WTC11 (cell line): ENCODE measurements around the gene MRPS14. TPM values are rescaled to one million over a fixed set of nuclear protein-coding genes. Genes with fewer than 3 reads are reported as not detected.

Source experiments
- ATAC-seq: fragments of 200-7000 bp; cut with Tn5 transposase; 2 replicates; pipeline ENCODE4 v1.10.0; 2021; ENCODE audit warnings: mild to moderate bottlenecking, moderate library complexity
- CTCF ChIA-PET: fragments of 300-600 bp; sonication (Branson Sonifier 250); formaldehyde crosslinking; loops from one replicate; lab custom pipeline; 2021; ENCODE audit warnings: antibody characterized with exemption; lab: Charles Lee
- POLR2A ChIA-PET: fragments of 350-600 bp; sonication (Branson Sonifier 250); formaldehyde crosslinking; loops from one replicate; lab custom pipeline; 2021; ENCODE audit warnings: antibody characterized with exemption; lab: Charles Lee
- DNase-seq: peaks from one replicate; pipeline ENCODE4 v3.0.0; 2021; ENCODE audit warnings: low spot score
- H3K27ac Mint-ChIP-seq: 2 replicates; pipeline ENCODE4 v1.8.0; 2021; ENCODE audit warnings: mixed read lengths
- H3K27me3 Mint-ChIP-seq: 2 replicates; pipeline ENCODE4 v1.8.0; 2021; ENCODE audit warnings: low read depth, mild to moderate bottlenecking, moderate library complexity, mixed read lengths
- H3K36me3 Mint-ChIP-seq: 2 replicates; pipeline ENCODE4 v1.8.0; 2021; ENCODE audit warnings: mixed read lengths
- H3K4me1 Mint-ChIP-seq: 2 replicates; pipeline ENCODE4 v1.8.0; 2022; ENCODE audit warnings: mixed read lengths
- H3K4me3 Mint-ChIP-seq: 2 replicates; pipeline ENCODE4 v1.8.0; 2021; ENCODE audit warnings: mild to moderate bottlenecking, moderate library complexity, mixed read lengths
- H3K9me3 Mint-ChIP-seq: 2 replicates; pipeline ENCODE4 v1.8.0; 2021; ENCODE audit warnings: mixed read lengths
- ATF1 ChIP-seq: sonication (generic); formaldehyde crosslinking; IDR thresholded peaks from 2 replicates; pipeline ENCODE4 v1.8.1; 2023; ENCODE audit warnings: mild to moderate bottlenecking, moderate library complexity, missing genetic modification reagents
- CBFB ChIP-seq: sonication (generic); formaldehyde crosslinking; IDR thresholded peaks from 2 replicates; pipeline ENCODE4 v1.8.1; 2022; ENCODE audit warnings: mild to moderate bottlenecking, low read depth, missing genetic modification reagents
- E2F1 ChIP-seq: sonication (generic); formaldehyde crosslinking; IDR thresholded peaks from 2 replicates; pipeline ENCODE4 v1.8.0; 2022; ENCODE audit warnings: mild to moderate bottlenecking, missing genetic modification reagents
- ELF4 ChIP-seq: sonication (generic); formaldehyde crosslinking; IDR thresholded peaks from 2 replicates; pipeline ENCODE4 v1.8.1; 2022; ENCODE audit warnings: low read depth, mild to moderate bottlenecking, moderate library complexity, missing genetic modification reagents
- EMX1 ChIP-seq: fragments of 250-450 bp; sonication (Bioruptor Pico); IDR thresholded peaks from 2 replicates; pipeline ENCODE4 v1.8.0; 2021; ENCODE audit warnings: mild to moderate bottlenecking
- ETV6 ChIP-seq: sonication (generic); formaldehyde crosslinking; IDR thresholded peaks from 2 replicates; pipeline ENCODE4 v1.8.1; 2022; ENCODE audit warnings: mild to moderate bottlenecking, missing genetic modification reagents
- FOXP4 ChIP-seq: sonication (generic); formaldehyde crosslinking; IDR thresholded peaks from 2 replicates; pipeline ENCODE4 v1.8.0; 2022; ENCODE audit warnings: mild to moderate bottlenecking, missing genetic modification reagents
- GABPB1 ChIP-seq: sonication (generic); formaldehyde crosslinking; IDR thresholded peaks from 2 replicates; pipeline ENCODE4 v1.8.1; 2023; ENCODE audit warnings: mild to moderate bottlenecking, missing genetic modification reagents
- HMGXB4 ChIP-seq: sonication (generic); formaldehyde crosslinking; IDR thresholded peaks from 2 replicates; pipeline ENCODE4 v1.8.1; 2023; ENCODE audit warnings: mild to moderate bottlenecking, moderate library complexity, missing genetic modification reagents
- JAZF1 ChIP-seq: fragments of 250-450 bp; sonication (Bioruptor Pico); IDR thresholded peaks from 2 replicates; pipeline ENCODE4 v1.9.0; 2021; ENCODE audit warnings: moderate library complexity, mild to moderate bottlenecking, inconsistent platforms
- NR3C1 ChIP-seq: sonication (generic); formaldehyde crosslinking; conservative IDR thresholded peaks from 2 replicates; pipeline ENCODE4 v1.8.1; 2023; ENCODE audit warnings: low read depth, mild to moderate bottlenecking, missing genetic modification reagents
- SMAD4 ChIP-seq: sonication (generic); formaldehyde crosslinking; IDR thresholded peaks from 2 replicates; pipeline ENCODE4 v1.8.0; 2022; ENCODE audit warnings: mild to moderate bottlenecking, missing genetic modification reagents
- SOX15 ChIP-seq: fragments of 250-450 bp; sonication (Bioruptor Pico); IDR thresholded peaks from 2 replicates; pipeline ENCODE4 v1.9.0; 2021; ENCODE audit warnings: mild to moderate bottlenecking
- USF1 ChIP-seq: sonication (generic); formaldehyde crosslinking; IDR thresholded peaks from 2 replicates; pipeline ENCODE4 v1.8.0; 2022; ENCODE audit warnings: mild to moderate bottlenecking, missing genetic modification reagents
- USF2 ChIP-seq: sonication (generic); formaldehyde crosslinking; IDR thresholded peaks from 2 replicates; pipeline ENCODE4 v1.8.1; 2023; ENCODE audit warnings: mild to moderate bottlenecking, missing genetic modification reagents, moderate library complexity
- ZNF121 ChIP-seq: sonication (generic); formaldehyde crosslinking; IDR thresholded peaks from 2 replicates; pipeline ENCODE4 v1.8.0; 2023; ENCODE audit warnings: missing genetic modification reagents
- ZNF263 ChIP-seq: sonication (generic); formaldehyde crosslinking; IDR thresholded peaks from 2 replicates; pipeline ENCODE4 v1.8.1; 2022; ENCODE audit warnings: low read depth, mild to moderate bottlenecking, moderate library complexity, missing genetic modification reagents
- ZNF396 ChIP-seq: fragments of 250-450 bp; sonication (Bioruptor Pico); IDR thresholded peaks from 2 replicates; pipeline ENCODE4 v1.8.0; 2021; ENCODE audit warnings: mild to moderate bottlenecking, moderate library complexity, borderline replicate concordance
- ZNF425 ChIP-seq: fragments of 250-450 bp; sonication (Bioruptor Pico); conservative IDR thresholded peaks from 2 replicates; pipeline ENCODE4 v1.9.0; 2021; ENCODE audit warnings: mild to moderate bottlenecking
- ZSCAN18 ChIP-seq: fragments of 250-450 bp; sonication (Bioruptor Pico); IDR thresholded peaks from 2 replicates; pipeline ENCODE4 v2.1.2; 2022; ENCODE audit warnings: mild to moderate bottlenecking, moderate library complexity
- total RNA-seq: library from RNA; stranded (reverse); gene quantifications from 3 replicates; pipeline ENCODE4 v1.2.3, GENCODE V29; 2021

MRPS14 gene
- total RNA-seq, 1 experiment from 2014 or later, result 30.4 TPM

GRCh38 chr1:175005085-175005783 lies 18.0 kb downstream of the MRPS14 start:
- peaks cover 47% of the 10 kb centered on the region for H3K36me3 Mint-ChIP-seq
- ChIA-PET CTCF (no interaction called here), POLR2A (interaction anchor here (0.6 kb wide), 1 partner anchor 269 kb away, joined by 3 read pairs; no protein-coding TSS in a partner anchor)

More at GRCh38 chr1:175005085-175005783, 18.0 kb downstream of the MRPS14 start:
- peak overlapping the region; percentile 11; the same call in 1 of the 2 replicates for H3K27ac Mint-ChIP-seq
- ATAC-seq (no peak), DNase-seq (no peak)
- TF ChIP-seq FOXP4 (CRISPR knock-in tag), result no peak
- no peak for TF ChIP-seq JAZF1
- no peak for TF ChIP-seq ZNF425
- TF ChIP-seq SOX15 (CRISPR knock-in tag), result no peak
- TF ChIP-seq ZNF121, result no peak
- no peak for TF ChIP-seq NR3C1 (CRISPR knock-in tag)
- TF ChIP-seq EMX1 (CRISPR knock-in tag), result no peak
- no peak for TF ChIP-seq ZSCAN18 (CRISPR knock-in tag)
- TF ChIP-seq USF2 (CRISPR knock-in tag), result no peak
- no peak for TF ChIP-seq ETV6 (CRISPR knock-in tag)
- no peak for TF ChIP-seq ATF1 (CRISPR knock-in tag)
- TF ChIP-seq HMGXB4 (CRISPR knock-in tag), result no peak
- no peak for TF ChIP-seq ZNF396 (CRISPR knock-in tag)
- no peak for TF ChIP-seq GABPB1 (CRISPR knock-in tag)
- TF ChIP-seq E2F1 (CRISPR knock-in tag), result no peak
- no peak for TF ChIP-seq CBFB (CRISPR knock-in tag)
- TF ChIP-seq USF1 (CRISPR knock-in tag), result no peak
- no peak for TF ChIP-seq SMAD4 (CRISPR knock-in tag)
- TF ChIP-seq ELF4 (CRISPR knock-in tag), result no peak
- no peak for TF ChIP-seq ZNF263 (CRISPR knock-in tag)
- TF ChIP-seq, all 79 proteins: peak for 0
- no peaks in the 10 kb centered on the region for H3K9me3 Mint-ChIP-seq
- no peaks in the 10 kb centered on the region for H3K27me3 Mint-ChIP-seq
- peaks cover 26% of the 10 kb centered on the region for H3K4me1 Mint-ChIP-seq
- H3K4me3 Mint-ChIP-seq, result no peak overlapping the region
